ENCODE results near the gene SCNN1G.

Gene SCNN1G

DNA sequence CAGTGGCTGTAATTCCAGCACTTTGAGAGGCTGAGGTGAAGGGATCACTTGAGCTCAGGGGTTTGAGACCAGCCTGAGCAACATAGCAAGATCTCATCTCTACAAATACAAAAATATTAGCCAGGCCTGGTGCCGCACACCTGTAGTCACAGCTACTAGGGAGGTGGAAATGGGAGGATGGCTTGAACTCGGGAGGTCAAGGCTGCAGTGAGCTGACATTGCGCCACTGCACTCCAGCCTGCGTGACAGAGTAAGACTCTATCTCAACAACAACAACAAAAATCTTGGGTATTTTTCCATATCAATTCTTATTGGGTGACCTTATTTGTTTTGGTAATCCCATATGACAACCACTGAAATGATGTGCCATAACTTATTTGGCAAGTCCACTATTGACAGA lies 52.6 kb downstream of the SCNN1G start:
- TF ChIP-seq, protein P1, sequence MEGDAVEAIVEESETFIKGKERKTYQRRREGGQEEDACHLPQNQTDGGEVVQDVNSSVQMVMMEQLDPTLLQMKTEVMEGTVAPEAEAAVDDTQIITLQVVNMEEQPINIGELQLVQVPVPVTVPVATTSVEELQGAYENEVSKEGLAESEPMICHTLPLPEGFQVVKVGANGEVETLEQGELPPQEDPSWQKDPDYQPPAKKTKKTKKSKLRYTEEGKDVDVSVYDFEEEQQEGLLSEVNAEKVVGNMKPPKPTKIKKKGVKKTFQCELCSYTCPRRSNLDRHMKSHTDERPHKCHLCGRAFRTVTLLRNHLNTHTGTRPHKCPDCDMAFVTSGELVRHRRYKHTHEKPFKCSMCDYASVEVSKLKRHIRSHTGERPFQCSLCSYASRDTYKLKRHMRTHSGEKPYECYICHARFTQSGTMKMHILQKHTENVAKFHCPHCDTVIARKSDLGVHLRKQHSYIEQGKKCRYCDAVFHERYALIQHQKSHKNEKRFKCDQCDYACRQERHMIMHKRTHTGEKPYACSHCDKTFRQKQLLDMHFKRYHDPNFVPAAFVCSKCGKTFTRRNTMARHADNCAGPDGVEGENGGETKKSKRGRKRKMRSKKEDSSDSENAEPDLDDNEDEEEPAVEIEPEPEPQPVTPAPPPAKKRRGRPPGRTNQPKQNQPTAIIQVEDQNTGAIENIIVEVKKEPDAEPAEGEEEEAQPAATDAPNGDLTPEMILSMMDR (IDR thresholded peaks at IDR 0.05; ENCODE audit: control insufficient read depth, insufficient read depth, low read depth, low read length, missing control alignments) = no peak
- no peak overlapping the region for H3K4me3 ChIP-seq (ENCODE audit: control insufficient read depth, low read depth, low read length)
- no peak for DNase-seq (ENCODE audit: low read depth)

DNA sequence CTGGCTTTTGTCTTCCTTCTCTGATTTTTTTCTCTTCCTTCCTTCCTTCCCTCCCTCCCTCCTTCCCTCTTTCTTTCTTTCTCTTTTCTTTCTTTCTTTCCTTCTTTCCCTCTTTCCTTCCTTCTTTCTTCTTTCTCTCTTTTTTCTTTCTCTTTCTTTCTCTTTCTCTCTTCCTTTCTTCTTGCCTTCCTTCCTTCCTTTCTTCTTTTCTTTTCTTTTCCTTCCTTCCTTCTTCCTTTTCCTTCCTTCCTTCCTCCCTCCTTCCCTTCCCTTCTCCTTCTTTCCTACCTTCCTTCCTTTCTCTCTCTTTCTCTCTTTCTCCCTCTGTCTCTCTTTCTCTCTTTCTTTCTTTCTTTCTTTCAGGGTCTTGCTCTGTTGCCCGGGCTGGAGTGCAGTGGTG lies 54.4 kb downstream of the SCNN1G start:
- H3K4me3 ChIP-seq (ENCODE audit: control insufficient read depth, low read depth, low read length) = no peak overlapping the region
- TF ChIP-seq, protein P1 (IDR thresholded peaks at IDR 0.05; ENCODE audit: control insufficient read depth, insufficient read depth, low read depth, low read length, missing control alignments) = no peak
- DNase-seq (ENCODE audit: low read depth) = no peak

DNA sequence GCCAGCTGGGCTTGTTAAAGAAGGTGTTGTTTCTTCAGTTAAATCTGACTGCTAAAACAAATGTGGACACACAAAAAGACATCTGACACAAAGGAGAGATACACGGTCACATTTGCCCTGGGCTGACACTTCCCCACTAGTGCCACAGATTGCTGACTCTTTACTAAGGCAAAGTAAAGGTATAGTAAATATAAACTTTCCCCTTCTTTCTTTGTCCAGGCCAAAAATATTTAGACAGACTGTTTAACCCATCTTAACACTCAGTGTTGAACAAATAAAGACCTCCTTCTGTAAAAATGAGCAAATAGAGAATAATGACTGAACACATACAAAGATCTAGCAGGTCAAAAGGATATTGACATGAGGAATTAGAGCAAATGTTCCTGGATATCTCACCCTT lies 58.4 kb downstream of the SCNN1G start:
- no peak overlapping the region for H3K4me3 ChIP-seq (ENCODE audit: control insufficient read depth, low read depth, low read length)
- TF ChIP-seq, protein P1 (IDR thresholded peaks at IDR 0.05; ENCODE audit: control insufficient read depth, insufficient read depth, low read depth, low read length, missing control alignments) = no peak
- DNase-seq (ENCODE audit: low read depth) = no peak

DNA sequence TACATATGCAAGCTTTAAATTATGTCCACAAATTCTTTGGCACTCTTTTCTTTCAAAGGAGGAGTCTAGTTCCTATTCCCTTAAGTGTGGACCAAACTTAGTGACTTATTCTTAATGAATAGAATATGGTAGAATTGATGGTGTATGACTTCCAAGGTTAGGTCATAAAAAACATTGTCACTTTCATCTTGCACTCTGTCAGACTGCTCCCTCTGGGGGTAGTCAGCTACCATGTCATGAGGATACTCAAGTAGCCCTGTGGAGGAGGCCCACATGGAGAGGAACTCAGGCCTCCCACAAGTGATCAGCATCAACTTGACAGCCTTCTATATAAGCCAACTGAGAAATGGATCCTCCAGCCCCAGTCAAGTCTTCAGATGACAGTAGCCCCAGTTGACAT lies 61.6 kb downstream of the SCNN1G start:
- H3K4me3 ChIP-seq (ENCODE audit: control insufficient read depth, low read depth, low read length) = no peak overlapping the region
- no peak for DNase-seq (ENCODE audit: low read depth)
- TF ChIP-seq, protein P1 (IDR thresholded peaks at IDR 0.05; ENCODE audit: control insufficient read depth, insufficient read depth, low read depth, low read length, missing control alignments) = no peak

DNA sequence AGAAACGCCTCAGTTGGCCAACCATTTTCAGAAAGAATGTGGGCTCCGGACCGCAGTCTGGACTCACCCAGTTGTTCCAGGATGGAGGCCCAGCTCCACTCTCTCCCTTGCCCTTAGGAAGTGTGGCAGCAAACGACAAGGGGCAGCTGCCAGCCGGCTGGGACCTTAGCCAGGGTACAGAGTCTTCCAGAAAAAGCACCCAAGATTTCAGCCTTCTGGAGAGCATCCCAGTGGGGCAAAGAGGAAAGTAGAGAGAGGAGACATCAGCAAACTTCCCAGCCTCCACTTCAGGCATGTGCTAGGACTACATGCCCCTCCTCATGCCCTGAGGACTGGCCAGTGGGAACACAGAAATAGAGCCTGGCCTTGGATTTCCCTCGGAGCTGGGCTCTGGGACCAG lies 62.7 kb downstream of the SCNN1G start:
- H3K4me3 ChIP-seq (ENCODE audit: control insufficient read depth, low read depth, low read length) = no peak overlapping the region
- DNase-seq (ENCODE audit: low read depth) = no peak
- TF ChIP-seq, protein P1 (IDR thresholded peaks at IDR 0.05; ENCODE audit: control insufficient read depth, insufficient read depth, low read depth, low read length, missing control alignments) = no peak

DNA sequence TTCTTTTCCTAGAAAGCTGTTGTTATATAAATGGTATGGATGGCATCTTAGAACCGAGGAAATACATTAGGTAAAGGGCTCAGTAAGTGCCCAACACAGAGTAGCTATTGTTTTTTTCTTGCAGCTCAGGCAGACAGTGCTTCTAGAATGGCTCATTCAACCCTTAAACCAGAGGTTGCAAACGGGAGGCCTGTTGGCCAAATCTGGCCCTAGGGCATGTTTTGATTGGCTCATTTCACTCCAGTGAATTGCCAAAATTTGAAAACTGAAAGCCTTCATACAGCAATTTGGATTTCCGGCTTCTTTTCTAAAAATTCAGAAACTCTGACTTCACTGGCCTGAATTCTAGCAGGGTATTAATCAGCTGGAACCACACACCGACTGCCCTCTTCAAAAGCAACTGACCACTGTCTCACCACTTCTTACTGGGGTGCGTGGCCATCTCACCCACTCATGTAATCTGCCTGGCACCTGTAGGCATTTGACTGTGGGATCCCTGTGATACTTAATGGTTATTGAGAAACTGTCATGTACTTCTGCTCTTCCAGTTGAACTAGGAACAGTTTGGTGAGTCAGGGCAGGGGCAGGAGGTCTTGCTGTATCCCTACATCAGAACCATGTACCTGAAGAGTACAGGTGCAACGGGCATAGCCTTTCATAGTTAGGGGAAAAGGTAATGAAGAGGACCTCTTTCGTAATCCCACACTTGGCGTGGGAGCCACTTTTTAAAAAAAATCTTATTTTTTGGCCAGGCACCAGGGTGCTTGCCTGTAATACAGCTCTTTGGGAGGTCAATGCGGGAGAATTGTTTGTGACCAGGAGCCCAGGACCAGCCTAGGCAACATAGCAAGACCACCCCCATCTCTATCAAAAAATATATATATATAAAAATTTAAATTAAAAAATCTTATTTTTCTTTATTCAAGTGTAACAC lies 66.0 kb downstream of the SCNN1G start:
- DNase-seq (ENCODE audit: low read depth) = no peak
- TF ChIP-seq, protein P1 (IDR thresholded peaks at IDR 0.05; ENCODE audit: control insufficient read depth, insufficient read depth, low read depth, low read length, missing control alignments) = no peak
- H3K4me3 ChIP-seq (ENCODE audit: control insufficient read depth, low read depth, low read length) = no peak overlapping the region
